ENCODE data around the gene GAB1.

GRCh38 chr4:143296397-143297067 lies 40.1 kb upstream of the GAB1 start:
- no peak for TF ChIP-seq POLR2A (IDR thresholded peaks at IDR 0.05)
- TF ChIP-seq, protein P1, sequence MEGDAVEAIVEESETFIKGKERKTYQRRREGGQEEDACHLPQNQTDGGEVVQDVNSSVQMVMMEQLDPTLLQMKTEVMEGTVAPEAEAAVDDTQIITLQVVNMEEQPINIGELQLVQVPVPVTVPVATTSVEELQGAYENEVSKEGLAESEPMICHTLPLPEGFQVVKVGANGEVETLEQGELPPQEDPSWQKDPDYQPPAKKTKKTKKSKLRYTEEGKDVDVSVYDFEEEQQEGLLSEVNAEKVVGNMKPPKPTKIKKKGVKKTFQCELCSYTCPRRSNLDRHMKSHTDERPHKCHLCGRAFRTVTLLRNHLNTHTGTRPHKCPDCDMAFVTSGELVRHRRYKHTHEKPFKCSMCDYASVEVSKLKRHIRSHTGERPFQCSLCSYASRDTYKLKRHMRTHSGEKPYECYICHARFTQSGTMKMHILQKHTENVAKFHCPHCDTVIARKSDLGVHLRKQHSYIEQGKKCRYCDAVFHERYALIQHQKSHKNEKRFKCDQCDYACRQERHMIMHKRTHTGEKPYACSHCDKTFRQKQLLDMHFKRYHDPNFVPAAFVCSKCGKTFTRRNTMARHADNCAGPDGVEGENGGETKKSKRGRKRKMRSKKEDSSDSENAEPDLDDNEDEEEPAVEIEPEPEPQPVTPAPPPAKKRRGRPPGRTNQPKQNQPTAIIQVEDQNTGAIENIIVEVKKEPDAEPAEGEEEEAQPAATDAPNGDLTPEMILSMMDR (IDR thresholded peaks at IDR 0.05): no peak
- no peak for TF ChIP-seq POLR2AphosphoS5 (IDR thresholded peaks at IDR 0.05)
